Endothelial cell (in vitro differentiated cells): Measurements from ENCODE around the gene LRRC75A. TPM values are rescaled to one million over a fixed set of nuclear protein-coding genes. Genes with fewer than 3 reads are reported as not detected.

Experiments used
- DNase-seq: peaks from one replicate; pipeline ENCODE4 v3.0.0; 2021; ENCODE audit warnings: low spot score
- H3K27ac Mint-ChIP-seq: one replicate; pipeline ENCODE4 v1.8.0; 2021; ENCODE audit warnings: mixed read lengths, inconsistent platforms; ENCODE audit not compliant: unreplicated experiment
- H3K27me3 Mint-ChIP-seq: one replicate; pipeline ENCODE4 v1.8.0; 2021; ENCODE audit warnings: mild to moderate bottlenecking, moderate library complexity, mixed read lengths, inconsistent platforms; ENCODE audit not compliant: unreplicated experiment
- H3K36me3 Mint-ChIP-seq: one replicate; pipeline ENCODE4 v1.8.0; 2021; ENCODE audit warnings: mild to moderate bottlenecking, low read depth, mixed read lengths, inconsistent platforms; ENCODE audit not compliant: unreplicated experiment
- H3K4me1 Mint-ChIP-seq: one replicate; pipeline ENCODE4 v1.8.0; 2021; ENCODE audit warnings: mild to moderate bottlenecking, mixed read lengths, inconsistent platforms; ENCODE audit not compliant: unreplicated experiment
- H3K4me3 Mint-ChIP-seq: one replicate; pipeline ENCODE4 v1.8.0; 2021; ENCODE audit warnings: mild to moderate bottlenecking, mixed read lengths, inconsistent platforms; ENCODE audit not compliant: unreplicated experiment
- H3K9me3 Mint-ChIP-seq: one replicate; pipeline ENCODE4 v1.8.0; 2021; ENCODE audit warnings: mixed read lengths, inconsistent platforms; ENCODE audit not compliant: unreplicated experiment
- total RNA-seq: library from RNA; stranded (reverse); fragmentation: NEBNext Ultra II Directional; extraction: Animal tissue kit (Norgen Biotek cat#: 25700); gene quantifications from one replicate; pipeline ENCODE4 v1.2.1, GENCODE V29; 2021; ENCODE audit not compliant: unreplicated experiment
- TF ChIP-seq, protein P1 (sequence below): fragments of 200-600 bp; sonication (generic); IDR thresholded peaks from one replicate; pipeline ENCODE4 v1.5.0; 2021; ENCODE audit warnings: antibody characterized with exemption; ENCODE audit not compliant: unreplicated experiment

LRRC75A gene
- total RNA-seq, 1 donor from 2014 or later = 0.95 TPM

DNA sequence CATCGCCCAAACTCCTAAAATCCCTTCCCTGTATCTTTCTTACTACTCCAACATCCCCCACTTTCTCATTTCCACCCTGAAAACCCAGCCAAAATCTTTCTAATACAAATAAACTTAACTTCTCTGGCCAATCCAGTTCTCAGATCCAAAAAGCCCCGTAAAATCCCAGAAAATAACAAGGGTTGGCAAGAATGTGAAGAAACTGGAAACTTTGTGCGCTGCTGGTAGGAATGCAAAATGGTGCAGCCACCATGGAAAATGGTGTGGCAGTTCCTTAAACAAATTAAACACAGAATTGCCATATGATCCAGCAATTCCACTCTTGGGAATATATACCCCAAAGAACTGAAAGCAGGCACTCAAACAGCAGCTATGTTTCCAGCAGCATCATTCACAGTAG lies 24.1 kb downstream of the LRRC75A start:
- Mint-ChIP-seq H3K36me3 (no peaks in the 10 kb centered on the region), H3K4me3 (no peak overlapping the region), H3K27ac (no peak overlapping the region), H3K27me3 (peaks cover 11% of the 10 kb centered on the region), H3K9me3 (no peaks in the 10 kb centered on the region), H3K4me1 (peaks cover 11% of the 10 kb centered on the region)
- no peak for DNase-seq
- TF ChIP-seq, protein P1, sequence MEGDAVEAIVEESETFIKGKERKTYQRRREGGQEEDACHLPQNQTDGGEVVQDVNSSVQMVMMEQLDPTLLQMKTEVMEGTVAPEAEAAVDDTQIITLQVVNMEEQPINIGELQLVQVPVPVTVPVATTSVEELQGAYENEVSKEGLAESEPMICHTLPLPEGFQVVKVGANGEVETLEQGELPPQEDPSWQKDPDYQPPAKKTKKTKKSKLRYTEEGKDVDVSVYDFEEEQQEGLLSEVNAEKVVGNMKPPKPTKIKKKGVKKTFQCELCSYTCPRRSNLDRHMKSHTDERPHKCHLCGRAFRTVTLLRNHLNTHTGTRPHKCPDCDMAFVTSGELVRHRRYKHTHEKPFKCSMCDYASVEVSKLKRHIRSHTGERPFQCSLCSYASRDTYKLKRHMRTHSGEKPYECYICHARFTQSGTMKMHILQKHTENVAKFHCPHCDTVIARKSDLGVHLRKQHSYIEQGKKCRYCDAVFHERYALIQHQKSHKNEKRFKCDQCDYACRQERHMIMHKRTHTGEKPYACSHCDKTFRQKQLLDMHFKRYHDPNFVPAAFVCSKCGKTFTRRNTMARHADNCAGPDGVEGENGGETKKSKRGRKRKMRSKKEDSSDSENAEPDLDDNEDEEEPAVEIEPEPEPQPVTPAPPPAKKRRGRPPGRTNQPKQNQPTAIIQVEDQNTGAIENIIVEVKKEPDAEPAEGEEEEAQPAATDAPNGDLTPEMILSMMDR = no peak

DNA sequence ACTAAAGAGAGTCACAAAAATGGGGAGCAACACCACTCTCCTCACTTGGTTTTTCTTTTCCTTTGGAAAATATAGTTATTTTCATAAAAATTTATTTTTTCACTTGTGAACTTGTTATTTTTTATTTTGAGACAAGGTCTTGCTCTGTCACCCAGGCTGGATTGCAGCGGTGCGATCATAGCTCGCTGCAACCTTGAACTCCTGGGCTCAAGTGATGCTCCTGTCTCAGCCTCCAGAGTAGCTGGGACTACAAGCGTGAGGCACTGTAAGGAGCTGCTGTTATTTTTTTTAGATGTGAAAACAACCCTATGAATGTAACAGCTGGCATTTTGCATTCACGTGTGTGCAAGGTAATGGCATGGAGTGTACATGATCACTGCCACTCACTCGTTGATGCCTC lies 24.9 kb downstream of the LRRC75A start:
- no peak overlapping the region for H3K4me3 Mint-ChIP-seq
- no peak overlapping the region for H3K27ac Mint-ChIP-seq
- no peaks in the 10 kb centered on the region for H3K36me3 Mint-ChIP-seq
- DNase-seq = no peak
- TF ChIP-seq, protein P1 = no peak
- H3K4me1 Mint-ChIP-seq = peaks cover 11% of the 10 kb centered on the region
- no peaks in the 10 kb centered on the region for H3K9me3 Mint-ChIP-seq
- peaks cover 11% of the 10 kb centered on the region for H3K27me3 Mint-ChIP-seq

DNA sequence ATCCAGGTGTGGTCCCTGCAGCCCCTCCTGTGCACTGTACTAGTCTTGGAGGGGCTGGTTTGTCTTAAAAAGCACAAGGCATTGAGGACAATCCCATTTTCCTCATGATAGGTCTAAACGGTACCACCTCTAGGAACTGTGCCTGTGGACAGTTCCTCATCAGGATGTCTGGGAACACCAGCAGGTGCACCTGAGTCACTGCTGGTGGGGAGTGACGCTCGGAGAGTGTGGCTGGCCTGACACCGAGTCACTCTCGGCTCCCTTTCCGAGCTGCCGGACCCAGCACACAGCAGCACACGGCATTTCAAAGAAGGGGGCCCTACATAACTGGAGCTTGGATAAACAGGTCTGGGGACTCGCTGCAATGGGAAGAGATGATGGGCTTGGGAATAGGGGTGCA lies 25.6 kb downstream of the LRRC75A start:
- Mint-ChIP-seq H3K36me3 (no peaks in the 10 kb centered on the region), H3K4me1 (peaks cover 11% of the 10 kb centered on the region), H3K27ac (peak overlapping the region; percentile 53), H3K4me3 (no peak overlapping the region), H3K27me3 (peaks cover 11% of the 10 kb centered on the region), H3K9me3 (no peaks in the 10 kb centered on the region)
- TF ChIP-seq, protein P1 = no peak
- DNase-seq = no peak

DNA sequence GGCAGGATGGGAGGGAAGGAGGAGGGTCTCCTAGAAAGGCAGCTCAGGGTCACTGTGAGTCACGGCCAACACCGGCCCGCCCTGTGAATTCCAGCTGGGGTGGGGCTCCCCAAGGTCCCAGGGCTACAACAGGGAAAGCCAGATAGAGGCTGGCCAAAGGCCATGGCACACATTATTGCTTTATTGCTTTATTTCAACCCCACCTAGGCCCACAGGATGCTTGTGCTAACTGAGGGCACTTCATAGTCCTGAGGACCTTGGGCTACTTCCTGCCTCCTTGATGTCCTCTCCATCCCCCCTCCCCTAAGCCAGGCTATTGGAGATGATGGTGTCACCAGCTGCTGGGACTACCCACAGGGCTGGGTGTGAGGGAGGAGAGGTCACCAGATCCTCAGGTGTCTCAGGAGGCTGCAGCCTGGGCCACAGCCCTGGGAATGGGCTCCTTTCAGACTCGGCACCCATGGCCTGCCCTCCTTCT lies 26.1 kb downstream of the LRRC75A start:
- peaks cover 11% of the 10 kb centered on the region for H3K27me3 Mint-ChIP-seq
- no peak overlapping the region for H3K4me3 Mint-ChIP-seq
- H3K9me3 Mint-ChIP-seq = no peaks in the 10 kb centered on the region
- no peak for DNase-seq
- H3K4me1 Mint-ChIP-seq = peaks cover 14% of the 10 kb centered on the region
- H3K36me3 Mint-ChIP-seq = no peaks in the 10 kb centered on the region
- no peak overlapping the region for H3K27ac Mint-ChIP-seq
- TF ChIP-seq, protein P1 = no peak

DNA sequence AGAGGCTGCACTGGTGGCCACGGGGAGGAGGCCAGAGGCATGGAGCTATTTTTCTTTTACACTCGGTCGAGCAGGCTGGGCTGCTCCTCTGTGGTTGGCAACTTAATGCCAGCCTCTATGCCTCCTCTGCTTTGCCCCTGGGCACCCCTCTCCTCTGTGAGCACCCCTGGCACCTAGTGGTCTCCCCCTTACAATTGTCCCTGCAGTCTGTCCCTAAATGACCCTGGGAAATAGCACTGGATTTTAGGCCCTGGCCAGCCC lies 27.0 kb downstream of the LRRC75A start:
- Mint-ChIP-seq H3K27me3 (peaks cover 11% of the 10 kb centered on the region), H3K4me3 (peak overlapping the region; percentile 21), H3K27ac (no peak overlapping the region), H3K4me1 (peaks cover 17% of the 10 kb centered on the region), H3K36me3 (no peaks in the 10 kb centered on the region), H3K9me3 (no peaks in the 10 kb centered on the region)
- TF ChIP-seq, protein P1 = no peak
- DNase-seq = no peak
